B cell (primary cell): ENCODE results near the gene NPEPL1.
"Not testable (repeated sequence)": the region's sequence is repeated elsewhere in the genome, so short reads cannot be mapped to it uniquely, and the experiment has no call there.

ENCODE experiments used
- EZH2 ChIP-seq: IDR thresholded peaks from 2 replicates; pipeline ENCODE4 v1.6.1; 2012; ENCODE audit warnings: borderline replicate concordance, low read depth, mild to moderate bottlenecking, moderate library complexity, low read length; ENCODE audit not compliant: insufficient read depth, poor library complexity, severe bottlenecking
- TF ChIP-seq, protein P1 (sequence below): fragments of 200-600 bp; IDR thresholded peaks from one replicate; pipeline ENCODE4 v1.8.0; 2022; ENCODE audit warnings: antibody characterized with exemption, mild to moderate bottlenecking

- TF ChIP-seq, protein P1, sequence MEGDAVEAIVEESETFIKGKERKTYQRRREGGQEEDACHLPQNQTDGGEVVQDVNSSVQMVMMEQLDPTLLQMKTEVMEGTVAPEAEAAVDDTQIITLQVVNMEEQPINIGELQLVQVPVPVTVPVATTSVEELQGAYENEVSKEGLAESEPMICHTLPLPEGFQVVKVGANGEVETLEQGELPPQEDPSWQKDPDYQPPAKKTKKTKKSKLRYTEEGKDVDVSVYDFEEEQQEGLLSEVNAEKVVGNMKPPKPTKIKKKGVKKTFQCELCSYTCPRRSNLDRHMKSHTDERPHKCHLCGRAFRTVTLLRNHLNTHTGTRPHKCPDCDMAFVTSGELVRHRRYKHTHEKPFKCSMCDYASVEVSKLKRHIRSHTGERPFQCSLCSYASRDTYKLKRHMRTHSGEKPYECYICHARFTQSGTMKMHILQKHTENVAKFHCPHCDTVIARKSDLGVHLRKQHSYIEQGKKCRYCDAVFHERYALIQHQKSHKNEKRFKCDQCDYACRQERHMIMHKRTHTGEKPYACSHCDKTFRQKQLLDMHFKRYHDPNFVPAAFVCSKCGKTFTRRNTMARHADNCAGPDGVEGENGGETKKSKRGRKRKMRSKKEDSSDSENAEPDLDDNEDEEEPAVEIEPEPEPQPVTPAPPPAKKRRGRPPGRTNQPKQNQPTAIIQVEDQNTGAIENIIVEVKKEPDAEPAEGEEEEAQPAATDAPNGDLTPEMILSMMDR = not testable (repeated sequence)
- TF ChIP-seq EZH2 = not testable (repeated sequence)
Observed at GRCh38 chr20:58750706-58751105, 58.1 kb downstream of the NPEPL1 start.
